Activated CD4-positive, alpha-beta T cell treated with anti-CD3 and anti-CD28 coated beads for 4 hours (primary cell): ENCODE data around the gene SLMAP.

Experiments
- DNase-seq, 2 donors: peaks; one replicate each; pipeline ENCODE4 v3.0.0-alpha.2; 2020

SLMAP gene

GRCh38 chr3:57896031-57896430 is 139.9 kb downstream of the SLMAP start:
- DNase-seq = no peak

- no peak for DNase-seq
These were observed 140.6 kb downstream of the SLMAP start for GRCh38 chr3:57896691-57897090.

GRCh38 chr3:57900786-57901185 is 144.7 kb downstream of the SLMAP start:
- DNase-seq = no peak

GRCh38 chr3:57903124-57903890 is 147.2 kb downstream of the SLMAP start:
- no peak for DNase-seq

- peak in 1 of 2 donors; percentile 9 for DNase-seq
These were observed 154.9 kb downstream of the SLMAP start for GRCh38 chr3:57910990-57911389.

GRCh38 chr3:57911593-57911992 is 155.5 kb downstream of the SLMAP start:
- DNase-seq = no peak

GRCh38 chr3:57917601-57918000 is 161.5 kb downstream of the SLMAP start:
- no peak for DNase-seq

GRCh38 chr3:57918123-57918837 is 162.2 kb downstream of the SLMAP start:
- DNase-seq = no peak

GRCh38 chr3:57919987-57920386 is 163.9 kb downstream of the SLMAP start:
- DNase-seq = no peak

- no peak for DNase-seq
These were observed 167.0 kb downstream of the SLMAP start for GRCh38 chr3:57923101-57923500.

- DNase-seq = no peak
These were observed 167.6 kb downstream of the SLMAP start for GRCh38 chr3:57923752-57924151.

GRCh38 chr3:57927166-57927565 is 171.1 kb downstream of the SLMAP start:
- DNase-seq = no peak

- DNase-seq = no peak
These were observed 171.8 kb downstream of the SLMAP start for GRCh38 chr3:57927916-57928315.

GRCh38 chr3:57928511-57928910 is 172.4 kb downstream of the SLMAP start:
- no peak for DNase-seq

GRCh38 chr3:57929988-57930387 is 173.9 kb downstream of the SLMAP start:
- no peak for DNase-seq

GRCh38 chr3:57933602-57934001 is 177.5 kb downstream of the SLMAP start:
- DNase-seq = no peak

GRCh38 chr3:57934373-57934772 is 178.3 kb downstream of the SLMAP start:
- no peak for DNase-seq

- DNase-seq = no peak
These were observed 179.4 kb downstream of the SLMAP start for GRCh38 chr3:57935539-57935938.

- DNase-seq = no peak
These were observed 181.0 kb downstream of the SLMAP start for GRCh38 chr3:57937092-57937491.

- no peak for DNase-seq
These were observed 183.7 kb downstream of the SLMAP start for GRCh38 chr3:57939775-57940174.

- DNase-seq = no peak
These were observed 186.3 kb downstream of the SLMAP start for GRCh38 chr3:57942388-57942787.

GRCh38 chr3:57942872-57943283 is 186.8 kb downstream of the SLMAP start:
- DNase-seq = no peak

GRCh38 chr3:57943525-57944495 is 187.7 kb downstream of the SLMAP start:
- no peak for DNase-seq
